Transverse colon (tissue), 3 donors: ENCODE results near the gene HOXC5.
"Not testable (repeated sequence)": the region's sequence is repeated elsewhere in the genome, so short reads cannot be mapped to it uniquely, and the experiment has no call there.

Experiments used
- CTCF ChIP-seq, 5 experiments: fragments of 200-600 bp in 3 of 5; fragments of 450-650 bp in 2 of 5; sonication (generic) in 3 of 5; IDR thresholded peaks; 1 replicate in 2 of 5; 2 replicates in 3 of 5; pipeline ENCODE4 v1.5.1; 2016 to 2017; ENCODE audit warnings: antibody characterized with exemption in 5 of 5, inconsistent platforms in 3 of 5, mild to moderate bottlenecking in 2 of 5, moderate library complexity in 1 of 5
- EP300 ChIP-seq: sonication (generic); formaldehyde crosslinking; IDR thresholded peaks from one replicate; pipeline ENCODE4 v1.6.1; 2017; ENCODE audit warnings: antibody characterized with exemption, low read depth
- POLR2A ChIP-seq: fragments of 450-650 bp; IDR thresholded peaks from one replicate; pipeline ENCODE4 v1.6.1; 2016; ENCODE audit warnings: antibody characterized with exemption, mild to moderate bottlenecking, moderate library complexity

GRCh38 chr12:54080008-54080924 is 47.4 kb downstream of the HOXC5 start:
- not testable (repeated sequence) for TF ChIP-seq CTCF (IDR thresholded peaks at IDR 0.05); POLR2A; EP300
